HUES6 (cell line): ENCODE data around the gene SAP30BP.

Source experiments
- H3K27ac ChIP-seq: 2 replicates; pipeline ENCODE4 v1.7.0; 2013; ENCODE audit warnings: low read depth, mild to moderate bottlenecking, low read length, inconsistent platforms
- H3K27me3 ChIP-seq: 2 replicates; pipeline ENCODE4 v1.6.1; 2013; ENCODE audit warnings: low read length; ENCODE audit not compliant: control insufficient read depth, insufficient read depth
- H3K36me3 ChIP-seq: 2 replicates; pipeline ENCODE4 v1.6.1; 2013; ENCODE audit warnings: low read length; ENCODE audit not compliant: control insufficient read depth, insufficient read depth
- H3K4me1 ChIP-seq: 2 replicates; pipeline ENCODE4 v1.6.1; 2013; ENCODE audit warnings: low read length; ENCODE audit not compliant: control insufficient read depth, insufficient read depth
- H3K4me3 ChIP-seq: 2 replicates; pipeline ENCODE4 v1.5.1; 2013; ENCODE audit warnings: low read depth, low read length
- H3K9ac ChIP-seq: one replicate; pipeline ENCODE4 v1.6.1; 2013; ENCODE audit warnings: mild to moderate bottlenecking, low read length
- H3K9me3 ChIP-seq: 2 replicates; pipeline ENCODE4 v1.6.1; 2013; ENCODE audit warnings: low read depth, low read length; ENCODE audit not compliant: control insufficient read depth, insufficient read depth

The SAP30BP gene

DNA sequence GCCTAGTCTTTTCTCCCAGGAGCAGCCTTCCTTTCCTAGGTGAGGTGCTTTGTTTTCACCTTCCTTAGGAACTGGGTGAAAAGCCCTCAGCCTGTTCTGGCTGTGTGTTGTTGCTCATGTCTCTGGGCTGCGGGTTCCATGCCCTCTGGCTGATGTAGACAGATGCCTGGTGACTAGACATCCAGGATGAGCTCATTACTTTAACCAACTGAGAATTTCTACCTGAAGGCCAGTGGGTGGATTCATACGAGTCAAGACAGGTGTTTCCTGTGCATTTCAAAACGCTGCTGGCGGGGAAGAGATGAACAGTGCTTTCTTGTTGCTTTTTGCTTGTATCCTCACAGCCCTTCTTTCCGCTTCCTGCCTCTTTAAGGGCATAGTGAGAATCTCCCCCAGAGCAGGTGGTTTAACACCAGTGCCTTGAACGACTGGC is 22.3 kb downstream of the SAP30BP start:
- H3K4me1 ChIP-seq, result peaks cover 24% of the 10 kb centered on the region
- H3K4me3 ChIP-seq, result no peak overlapping the region
- H3K9ac ChIP-seq, result no peak overlapping the region
- no peak overlapping the region for H3K27ac ChIP-seq
- no peaks in the 10 kb centered on the region for H3K27me3 ChIP-seq
- peaks cover 26% of the 10 kb centered on the region for H3K36me3 ChIP-seq
- no peaks in the 10 kb centered on the region for H3K9me3 ChIP-seq

DNA sequence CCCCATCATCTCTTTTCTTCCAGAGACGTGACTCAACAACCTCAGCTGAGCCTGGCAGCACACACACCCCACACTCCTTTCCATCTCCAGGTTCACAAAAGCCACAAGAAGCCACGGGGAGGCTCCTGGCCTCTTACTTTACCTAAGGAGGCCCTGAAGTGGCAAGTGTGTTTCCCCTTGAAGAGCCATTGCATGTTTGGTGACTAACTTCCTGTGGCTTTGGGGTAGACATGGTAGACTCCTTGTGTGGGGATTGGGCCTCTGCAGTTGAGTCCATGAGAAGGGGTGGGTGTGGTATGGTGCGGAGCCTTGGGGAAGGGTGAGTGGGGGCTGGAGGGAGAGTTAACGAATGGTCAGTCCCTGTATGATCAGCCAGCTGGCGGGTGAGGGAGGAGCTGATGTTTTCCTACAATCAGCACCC is 24.2 kb downstream of the SAP30BP start:
- H3K9ac ChIP-seq, result no peak overlapping the region

DNA sequence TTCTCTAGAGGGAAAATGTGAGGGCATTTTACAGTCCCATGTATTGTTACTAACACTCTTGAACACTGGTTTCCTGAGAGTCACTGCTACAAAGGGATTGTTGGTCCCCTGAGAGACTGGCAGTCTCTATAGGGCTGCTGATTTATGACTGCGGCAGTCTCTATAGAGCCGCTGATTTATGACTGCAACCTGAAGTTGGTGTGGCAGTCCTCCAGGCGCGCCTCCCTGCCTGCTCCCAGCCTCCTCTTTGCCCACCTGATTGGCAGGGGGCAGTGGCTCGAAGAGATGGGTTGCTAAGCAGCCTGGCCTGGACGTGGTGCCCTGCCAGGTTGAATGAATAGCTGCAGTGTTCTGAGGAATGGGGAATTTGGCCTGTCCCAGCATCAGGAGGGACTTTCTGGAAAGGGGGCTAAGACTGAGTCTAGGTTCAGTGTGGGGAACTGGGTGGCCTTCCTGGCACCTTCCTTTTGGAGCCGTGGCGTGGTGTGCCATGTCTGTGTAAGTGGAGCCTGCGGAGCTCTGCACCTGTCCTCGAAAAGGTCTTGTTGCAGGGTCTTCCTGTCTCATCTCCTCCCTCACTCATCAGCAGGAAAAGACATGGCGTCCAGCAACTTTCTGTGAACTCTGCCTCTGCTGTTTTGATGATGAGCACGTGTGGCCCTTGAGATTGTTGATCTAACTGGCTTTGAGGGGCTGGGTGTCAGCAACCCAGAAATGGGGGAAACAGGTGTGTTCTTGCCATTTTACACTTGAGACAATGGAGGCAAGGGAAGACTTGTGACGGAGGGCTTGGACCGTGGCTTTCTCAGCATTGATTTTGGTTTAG is 24.9 kb downstream of the SAP30BP start:
- Histone ChIP-seq H3K4me3 (no peak overlapping the region), H3K9me3 (no peaks in the 10 kb centered on the region), H3K4me1 (peaks cover 28% of the 10 kb centered on the region), H3K9ac (no peak overlapping the region), H3K36me3 (peaks cover 43% of the 10 kb centered on the region), H3K27ac (no peak overlapping the region), H3K27me3 (no peaks in the 10 kb centered on the region)

More for the DNA sequence above, 24.2 kb downstream of the SAP30BP start:
- Histone ChIP-seq H3K27me3 (no peaks in the 10 kb centered on the region), H3K9me3 (no peaks in the 10 kb centered on the region), H3K27ac (no peak overlapping the region), H3K4me1 (peaks cover 28% of the 10 kb centered on the region), H3K36me3 (peaks cover 43% of the 10 kb centered on the region), H3K4me3 (no peak overlapping the region)

DNA sequence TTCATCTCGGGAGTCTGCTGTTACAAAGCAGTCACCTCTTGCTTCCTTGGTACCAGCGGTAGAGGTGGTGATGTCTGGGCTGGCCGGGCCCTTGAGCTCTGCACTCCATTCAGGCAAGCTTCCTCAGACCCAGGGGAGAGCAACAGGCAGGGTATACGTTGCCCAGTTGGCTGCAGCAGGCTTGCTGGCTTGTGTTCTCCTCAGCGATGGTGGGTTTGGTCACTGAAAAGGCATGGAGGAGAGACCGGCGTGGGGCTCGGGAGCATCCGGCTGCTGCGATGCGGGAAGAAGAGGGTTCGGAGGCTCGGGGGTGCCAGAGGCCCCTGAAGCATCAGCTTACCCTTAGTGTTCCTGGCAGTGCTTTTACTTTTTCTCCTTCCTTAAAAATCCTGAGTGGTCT is 25.8 kb downstream of the SAP30BP start:
- no peaks in the 10 kb centered on the region for H3K9me3 ChIP-seq
- no peak overlapping the region for H3K27ac ChIP-seq
- no peaks in the 10 kb centered on the region for H3K27me3 ChIP-seq
- H3K4me1 ChIP-seq, result peaks cover 28% of the 10 kb centered on the region
- peaks cover 47% of the 10 kb centered on the region for H3K36me3 ChIP-seq
- no peak overlapping the region for H3K4me3 ChIP-seq
- no peak overlapping the region for H3K9ac ChIP-seq

DNA sequence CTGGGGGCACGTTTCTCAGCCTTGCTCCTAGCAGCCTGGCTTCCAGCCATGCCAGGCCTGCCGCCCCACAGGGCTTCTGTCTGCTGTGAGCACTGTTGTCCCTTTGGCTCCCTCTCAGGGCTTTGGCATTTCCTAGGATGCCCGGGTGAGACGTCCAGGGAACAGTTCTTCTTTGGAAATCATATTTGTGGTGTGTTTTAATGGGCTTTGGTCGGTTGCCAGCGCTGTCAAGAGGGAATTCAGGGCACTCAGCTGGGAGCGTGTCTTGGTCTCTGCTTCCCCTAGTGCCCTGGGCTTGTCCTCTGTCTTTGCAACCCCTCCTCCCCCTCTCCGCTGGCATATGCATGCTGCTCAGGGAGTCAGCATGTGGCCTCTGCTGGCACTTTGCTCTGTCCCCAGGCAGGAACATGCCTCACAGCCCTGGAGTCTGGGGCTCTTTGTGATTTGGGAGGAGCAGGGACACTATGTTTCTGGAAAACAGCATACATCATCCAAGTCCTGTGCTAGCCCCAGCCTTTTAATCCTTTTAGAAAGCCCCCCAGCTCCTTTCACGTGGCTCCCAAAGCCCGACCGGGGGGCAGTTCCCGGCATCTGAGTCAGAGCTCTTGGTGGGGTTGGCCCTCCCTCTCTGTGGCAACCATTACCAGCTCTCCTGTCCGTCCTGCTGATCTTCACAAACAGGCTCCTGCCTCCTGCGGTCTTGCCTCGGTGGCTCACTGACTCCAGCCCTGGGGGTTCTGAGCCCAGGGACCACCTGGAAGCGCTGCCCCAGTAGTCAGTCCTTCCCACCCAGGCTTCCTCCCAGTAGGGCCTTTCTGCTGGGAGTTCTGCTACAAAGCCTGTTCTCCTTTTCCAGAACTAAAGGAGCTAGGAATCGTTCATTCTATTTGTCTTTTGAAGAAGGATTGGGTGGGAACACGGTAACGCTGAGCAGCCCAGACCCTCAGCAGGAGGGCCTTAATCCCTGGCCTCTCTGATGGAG is 26.7 kb downstream of the SAP30BP start:
- H3K27ac ChIP-seq, result peak overlapping the region; percentile 66; the same call in 1 of the 2 replicates
- peaks cover 52% of the 10 kb centered on the region for H3K36me3 ChIP-seq
- peaks cover 28% of the 10 kb centered on the region for H3K4me1 ChIP-seq
- peak overlapping the region; percentile 18; the same call in 1 of the 2 replicates for H3K4me3 ChIP-seq
- peak overlapping the region; percentile 42 for H3K9ac ChIP-seq
- H3K27me3 ChIP-seq, result no peaks in the 10 kb centered on the region
- H3K9me3 ChIP-seq, result no peaks in the 10 kb centered on the region

DNA sequence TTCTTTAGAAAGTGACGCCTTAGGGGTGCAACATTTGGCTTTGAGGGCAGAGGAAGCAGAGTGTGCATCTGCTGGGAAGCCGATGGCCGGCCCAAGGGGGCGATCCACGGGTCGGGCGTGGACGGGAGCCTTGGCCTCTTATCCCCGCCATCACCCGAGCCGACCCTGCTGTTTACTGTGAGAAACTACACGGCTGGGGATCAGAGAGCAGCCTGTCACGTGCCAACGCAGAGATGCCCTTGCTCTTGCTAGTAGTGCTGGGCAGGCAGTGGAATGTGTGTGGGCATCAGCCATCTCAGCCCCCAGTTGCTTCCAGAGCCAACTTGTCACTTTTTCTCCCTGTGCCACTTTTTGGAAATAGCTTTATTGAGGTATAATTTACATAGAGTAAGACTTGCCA is 27.4 kb downstream of the SAP30BP start:
- peaks cover 58% of the 10 kb centered on the region for H3K36me3 ChIP-seq
- no peaks in the 10 kb centered on the region for H3K27me3 ChIP-seq
- H3K4me1 ChIP-seq, result peaks cover 28% of the 10 kb centered on the region
- H3K9ac ChIP-seq, result no peak overlapping the region
- H3K9me3 ChIP-seq, result no peaks in the 10 kb centered on the region
- H3K4me3 ChIP-seq, result no peak overlapping the region
- peak overlapping the region; percentile 66; the same call in 1 of the 2 replicates for H3K27ac ChIP-seq

DNA sequence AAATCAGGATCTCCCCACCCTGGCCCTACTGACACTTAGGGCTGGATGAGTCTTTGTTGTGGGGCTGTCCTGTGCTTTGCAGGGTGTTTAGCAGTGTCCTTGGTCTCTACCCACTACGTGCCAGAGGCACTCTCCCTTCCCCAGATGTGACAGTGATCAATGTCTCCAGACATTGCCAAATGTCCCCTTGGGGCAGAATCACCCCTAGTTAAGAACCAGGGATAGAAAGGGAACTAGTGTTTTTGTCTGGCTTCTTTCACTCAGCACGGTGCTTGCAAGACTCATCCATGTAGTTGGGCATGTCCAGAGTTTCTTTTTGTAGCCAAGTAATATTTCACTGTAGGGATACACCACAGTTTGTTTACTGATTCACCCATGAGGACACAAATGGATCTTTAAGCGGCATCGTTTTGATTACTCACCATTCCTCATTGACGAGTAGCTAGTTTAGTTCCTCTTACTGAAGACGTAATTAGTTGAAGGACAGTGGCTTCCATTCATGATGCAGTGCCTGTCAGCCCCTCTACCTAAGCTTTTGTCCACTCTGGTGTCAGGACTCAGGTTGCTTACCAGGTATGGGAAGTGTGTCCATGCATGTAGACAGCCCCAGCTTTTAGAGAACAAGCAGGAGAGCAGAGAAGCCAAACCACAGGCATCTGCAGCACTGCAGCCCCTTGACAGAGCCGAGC is 28.1 kb downstream of the SAP30BP start:
- H3K4me3 ChIP-seq, result no peak overlapping the region
- H3K27ac ChIP-seq, result no peak overlapping the region
- H3K9ac ChIP-seq, result no peak overlapping the region
- H3K9me3 ChIP-seq, result no peaks in the 10 kb centered on the region
- H3K27me3 ChIP-seq, result no peaks in the 10 kb centered on the region
- H3K4me1 ChIP-seq, result peaks cover 28% of the 10 kb centered on the region
- peaks cover 66% of the 10 kb centered on the region for H3K36me3 ChIP-seq

DNA sequence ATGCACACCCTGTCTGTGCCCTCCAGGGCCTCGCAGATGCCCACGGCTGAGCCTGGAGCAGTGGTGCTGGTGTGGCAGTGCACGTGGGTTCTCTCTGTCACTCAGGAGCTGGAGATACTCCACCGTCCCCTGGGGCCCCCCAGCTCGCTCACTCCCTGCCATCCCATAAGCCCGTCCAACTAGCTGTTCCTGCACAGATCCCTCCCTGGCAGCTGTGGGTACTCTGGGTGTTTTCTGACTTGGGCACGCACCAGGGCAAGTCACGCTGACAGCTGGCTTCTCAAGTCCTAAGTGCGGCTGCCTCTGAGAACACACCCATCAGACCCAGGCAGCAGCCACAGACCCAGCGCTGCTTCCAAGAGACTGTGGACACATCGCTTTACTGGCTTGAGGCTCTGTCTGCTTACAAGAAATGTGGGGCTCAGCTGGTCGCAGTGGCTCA is 28.7 kb downstream of the SAP30BP start:
- Histone ChIP-seq H3K27ac (no peak overlapping the region), H3K9ac (no peak overlapping the region), H3K9me3 (no peaks in the 10 kb centered on the region), H3K4me1 (peaks cover 28% of the 10 kb centered on the region), H3K36me3 (peaks cover 67% of the 10 kb centered on the region), H3K4me3 (no peak overlapping the region), H3K27me3 (no peaks in the 10 kb centered on the region)

DNA sequence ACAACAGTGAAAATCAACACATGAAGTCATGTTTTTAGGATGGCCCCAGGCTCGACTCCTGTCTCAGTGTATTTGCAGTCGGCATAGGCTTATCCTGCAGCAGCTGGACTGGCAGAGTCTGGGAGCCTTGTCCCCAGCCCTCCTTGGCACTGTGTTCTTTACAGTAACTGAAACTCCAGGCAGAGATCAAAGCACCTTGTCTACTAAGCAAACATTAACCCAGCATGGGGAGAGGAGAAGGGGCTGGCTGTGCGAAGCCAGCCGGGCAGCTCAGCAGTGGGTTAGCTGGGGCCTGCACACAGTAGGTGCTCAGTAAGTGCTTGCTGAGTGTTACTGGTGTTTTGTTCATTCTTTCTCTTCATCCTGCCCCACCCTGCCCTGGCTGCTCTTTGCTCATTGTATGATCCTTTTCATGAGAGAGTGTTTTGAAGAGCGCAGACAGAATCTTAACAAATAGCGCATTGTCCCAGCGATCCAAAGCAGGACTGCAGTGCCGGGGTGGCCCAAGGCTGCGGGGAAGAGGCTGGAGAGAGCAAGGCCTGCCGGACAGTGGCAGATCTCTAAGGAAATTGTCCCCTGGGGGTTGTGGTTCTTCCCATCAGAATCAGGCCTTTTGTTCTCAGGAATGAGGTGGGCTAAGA is 30.6 kb downstream of the SAP30BP start:
- Histone ChIP-seq H3K4me1 (peaks cover 21% of the 10 kb centered on the region), H3K27ac (no peak overlapping the region), H3K9me3 (no peaks in the 10 kb centered on the region), H3K9ac (no peak overlapping the region), H3K27me3 (no peaks in the 10 kb centered on the region), H3K36me3 (peaks cover 72% of the 10 kb centered on the region), H3K4me3 (no peak overlapping the region)

DNA sequence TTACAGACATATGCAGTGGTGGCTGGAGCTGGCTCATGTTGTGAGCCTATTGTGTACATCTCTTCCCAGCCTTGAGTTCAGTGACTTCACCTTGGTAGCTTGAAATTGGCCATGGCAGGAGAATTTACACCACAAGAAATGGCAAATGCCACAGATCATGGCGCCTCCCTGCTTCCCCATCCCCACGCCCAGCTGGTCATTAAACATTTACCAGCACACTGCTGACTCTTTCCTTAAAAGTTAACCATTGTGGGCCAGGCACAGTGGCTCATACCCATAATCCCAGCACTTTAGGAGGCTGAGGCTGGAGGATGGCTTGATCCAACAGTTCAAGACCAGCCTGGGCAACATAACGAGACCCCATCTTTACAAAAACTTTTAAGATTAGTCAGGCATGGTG is 31.5 kb downstream of the SAP30BP start:
- Histone ChIP-seq H3K9me3 (no peaks in the 10 kb centered on the region), H3K4me1 (peaks cover 12% of the 10 kb centered on the region)

More for the DNA sequence above, 31.5 kb downstream of the SAP30BP start:
- Histone ChIP-seq H3K27ac (no peak overlapping the region), H3K36me3 (peaks cover 81% of the 10 kb centered on the region), H3K9ac (no peak overlapping the region), H3K4me3 (no peak overlapping the region), H3K27me3 (no peaks in the 10 kb centered on the region)
